Lower leg skin (tissue), 3 donors: ENCODE results near the gene HOXD9.

ENCODE experiments used
- CTCF ChIP-seq, 3 donors: fragments of 450-650 bp; IDR thresholded peaks; one replicate each; pipeline ENCODE4 v1.5.1; 2016; ENCODE audit warnings: antibody characterized with exemption in 3 of 3, mild to moderate bottlenecking in 3 of 3, moderate library complexity in 2 of 3
- POLR2A ChIP-seq, 2 donors: fragments of 450-650 bp; IDR thresholded peaks; one replicate each; pipeline ENCODE4 v1.6.1; 2016 to 2017; ENCODE audit warnings: antibody characterized with exemption in 2 of 2, mild to moderate bottlenecking in 1 of 2, moderate library complexity in 1 of 2

GRCh38 chr2:176147800-176148496 is 25.4 kb downstream of the HOXD9 start:
- TF ChIP-seq CTCF (IDR thresholded peaks at IDR 0.05) (no peak), POLR2A (IDR thresholded peaks at IDR 0.05) (no peak)
